Endothelial cell of umbilical vein (primary cell): ENCODE measurements around the gene NDUFA7. TPM values are rescaled to one million over a fixed set of nuclear protein-coding genes. Genes with fewer than 3 reads are reported as not detected.

Source experiments
- BruUV-seq: library from RNA; stranded (reverse); fragments of 400-500 nt; replicated peaks from 2 replicates; lab custom pipeline; 2021; lab: Mats Ljungman, UMichigan
- CTCF ChIA-PET: fragments of 300-600, 350-600 bp; sonication (Branson Sonifier 250); formaldehyde crosslinking; loops from one replicate; lab custom pipeline; 2021; ENCODE audit warnings: antibody characterized with exemption, inconsistent platforms; lab: Charles Lee
- POLR2A ChIA-PET: fragments of 300-600, 350-600 bp; sonication (Branson Sonifier 250); formaldehyde crosslinking; loops from one replicate; lab custom pipeline; 2021; ENCODE audit warnings: antibody characterized with exemption, inconsistent platforms; lab: Charles Lee
- DNase-seq: peaks from one replicate; pipeline ENCODE4 v3.0.0-alpha.2; 2011; ENCODE audit warnings: low read depth, low spot score
- FAIRE-seq: peaks from 2 replicates; lab custom pipeline; 2011; peaks lifted over from hg19 to GRCh38; lab: Jason Lieb, UNC
- H2AFZ ChIP-seq: 2 replicates; pipeline ENCODE4 v1.6.0; 2012; ENCODE audit warnings: low read depth, low read length, control low read depth, inconsistent platforms
- H3K27ac ChIP-seq: 2 replicates; pipeline ENCODE4 v1.5.1; 2011; ENCODE audit warnings: low read depth, mild to moderate bottlenecking, control low read depth, low read length, moderate library complexity; ENCODE audit not compliant: insufficient read depth
- H3K27me3 ChIP-seq, 2 experiments: 2 replicates each; pipeline versions ENCODE4 v1.6.0 to v1.6.1; 2011; ENCODE audit warnings: low read length in 2 of 2, mixed read lengths in 1 of 2; ENCODE audit not compliant: control insufficient read depth in 2 of 2, insufficient read depth in 2 of 2
- H3K36me3 ChIP-seq, 2 experiments: 2 replicates in 1 of 2; 3 replicates in 1 of 2; pipeline ENCODE4 v1.5.1; 2011; ENCODE audit warnings: low read length in 2 of 2, mild to moderate bottlenecking in 1 of 2, moderate library complexity in 1 of 2; ENCODE audit not compliant: control insufficient read depth in 2 of 2, insufficient read depth in 2 of 2; ENCODE audit errors: extremely low read depth in 1 of 2
- H3K4me1 ChIP-seq: 3 replicates; pipeline ENCODE4 v1.5.1; 2011; ENCODE audit warnings: mild to moderate bottlenecking, low read length; ENCODE audit not compliant: control insufficient read depth, insufficient read depth; ENCODE audit errors: extremely low read depth
- H3K4me2 ChIP-seq: 2 replicates; pipeline ENCODE4 v1.6.1; 2011; ENCODE audit warnings: low read length, control low read depth, mixed read lengths; ENCODE audit not compliant: insufficient read depth
- H3K4me3 ChIP-seq, 3 experiments: fragments of 200-600 bp in 1 of 3; sonication (generic), shearing (Covaris generic) in 1 of 3; replicated peaks in 1 of 3; 2 replicates each; pipeline ENCODE4 v1.5.1; 2011 to 2016; ENCODE audit warnings: control low read depth in 3 of 3, low read length in 3 of 3, mild to moderate bottlenecking in 2 of 3, inconsistent platforms in 1 of 3, low read depth in 1 of 3, moderate library complexity in 1 of 3; ENCODE audit not compliant: insufficient read depth in 1 of 3
- H3K79me2 ChIP-seq: 2 replicates; pipeline ENCODE4 v1.6.0; 2012; ENCODE audit warnings: low read length, inconsistent platforms; ENCODE audit not compliant: control insufficient read depth, insufficient read depth
- H3K9ac ChIP-seq: replicated peaks from 2 replicates; pipeline ENCODE3; 2011; ENCODE audit warnings: low read length, control low read depth; ENCODE audit not compliant: insufficient read depth; ENCODE audit errors: extremely low read depth
- H3K9me1 ChIP-seq: replicated peaks from 3 replicates; pipeline ENCODE4 v1.6.0; 2011; ENCODE audit warnings: mild to moderate bottlenecking, low read length; ENCODE audit not compliant: control insufficient read depth, insufficient read depth; ENCODE audit errors: extremely low read depth
- H3K9me3 ChIP-seq: replicated peaks from 2 replicates; pipeline ENCODE4 v1.5.1; 2012; ENCODE audit warnings: low read length, inconsistent platforms; ENCODE audit not compliant: control insufficient read depth, insufficient read depth
- H4K20me1 ChIP-seq: replicated peaks from 2 replicates; pipeline ENCODE3; 2011; ENCODE audit warnings: mild to moderate bottlenecking, low read length; ENCODE audit not compliant: control insufficient read depth, insufficient read depth; ENCODE audit errors: extremely low read depth
- EZH2 ChIP-seq: IDR thresholded peaks from 2 replicates; pipeline ENCODE4 v1.6.1; 2012; ENCODE audit warnings: borderline replicate concordance, low read depth, mild to moderate bottlenecking, moderate library complexity, low read length, inconsistent platforms; ENCODE audit not compliant: severe bottlenecking
- FOS ChIP-seq: IDR thresholded peaks from 2 replicates; pipeline ENCODE4 v1.6.1; 2011; ENCODE audit warnings: mild to moderate bottlenecking, low read length, moderate library complexity, borderline replicate concordance; ENCODE audit not compliant: insufficient read depth
- JUN ChIP-seq: IDR thresholded peaks from 2 replicates; pipeline ENCODE4 v1.6.1; 2011; ENCODE audit warnings: borderline replicate concordance, low read depth; ENCODE audit not compliant: insufficient read length, insufficient read depth
- MYC ChIP-seq: IDR thresholded peaks from one replicate; pipeline ENCODE4 v1.6.1; 2011; ENCODE audit warnings: mild to moderate bottlenecking, low read depth, low read length
- POLR2A ChIP-seq: IDR thresholded peaks from 2 replicates; pipeline ENCODE4 v1.6.1; 2012; ENCODE audit warnings: low read depth, mild to moderate bottlenecking, control low read depth, low read length
- POLR2AphosphoS5 ChIP-seq: IDR thresholded peaks from 2 replicates; pipeline ENCODE4 v1.6.1; 2012; ENCODE audit warnings: low read depth, mild to moderate bottlenecking, control low read depth, low read length, moderate library complexity; ENCODE audit not compliant: insufficient read depth
- dilution Hi-C: fragments of 300-500 bp; cut with MboI; formaldehyde crosslinking; loops from one replicate; pipeline ENCODE4 v1.15.0; 2019; ENCODE audit warnings: low sequenced_read_pairs; ENCODE audit not compliant: extremely low pct_ligation_motif_present
- intact Hi-C: fragments of 100-400 bp; cut with micrococcal nuclease; formaldehyde crosslinking; loops from one replicate; pipeline ENCODE4 v1.10.0; 2022
- polyA plus RNA-seq, 4 experiments: library from polyadenylated mRNA; depleted of rRNA in 3 of 4; stranded (reverse) in 3 of 4; unstranded in 1 of 4; fragments of >200 nt; gene quantifications; 2 replicates each; pipeline versions ENCODE4 v1.2.1 to v1.2.3, GENCODE V29; 2011 to 2012; ENCODE audit warnings: missing spikeins in 1 of 4
- total RNA-seq: library from RNA; stranded (reverse); gene quantifications from 2 replicates; pipeline ENCODE4 v1.2.3, GENCODE V29; 2021
- TF ChIP-seq, protein P1 (sequence below), 2 donors: IDR thresholded peaks; 1 replicate in 1 of 2; 2 replicates in 1 of 2; pipeline ENCODE4 v1.5.1; 2011; ENCODE audit warnings: low read length in 2 of 2, mild to moderate bottlenecking in 2 of 2, moderate library complexity in 2 of 2, control low read depth in 1 of 2, inconsistent platforms in 1 of 2, low read depth in 1 of 2; ENCODE audit not compliant: insufficient read depth in 1 of 2; ENCODE audit errors: extremely low read depth in 1 of 2

NDUFA7 gene
- total and polyA plus RNA-seq, 2 donors (not counting 3 experiments of a cell fraction or from before 2014, with no cell fraction given) = 60.2 to 169 TPM

GRCh38 chr19:8363803-8364771 lies 42.9 kb upstream of the NDUFA7 start, which contains the start of gene ANGPTL4:
TSS of gene ANGPTL4 (plus strand) at chr19:8364155. CDS start at chr19:8364322, 167 bp downstream.
- H2AFZ ChIP-seq = peak within 1 kb of the TSS; percentile 76
- TF ChIP-seq POLR2AphosphoS5 = peak; percentile 72
- no peak for TF ChIP-seq JUN
- no peak for TF ChIP-seq EZH2
- peak; percentile 97 for TF ChIP-seq POLR2A
- TF ChIP-seq MYC = no peak
- TF ChIP-seq, protein P1, sequence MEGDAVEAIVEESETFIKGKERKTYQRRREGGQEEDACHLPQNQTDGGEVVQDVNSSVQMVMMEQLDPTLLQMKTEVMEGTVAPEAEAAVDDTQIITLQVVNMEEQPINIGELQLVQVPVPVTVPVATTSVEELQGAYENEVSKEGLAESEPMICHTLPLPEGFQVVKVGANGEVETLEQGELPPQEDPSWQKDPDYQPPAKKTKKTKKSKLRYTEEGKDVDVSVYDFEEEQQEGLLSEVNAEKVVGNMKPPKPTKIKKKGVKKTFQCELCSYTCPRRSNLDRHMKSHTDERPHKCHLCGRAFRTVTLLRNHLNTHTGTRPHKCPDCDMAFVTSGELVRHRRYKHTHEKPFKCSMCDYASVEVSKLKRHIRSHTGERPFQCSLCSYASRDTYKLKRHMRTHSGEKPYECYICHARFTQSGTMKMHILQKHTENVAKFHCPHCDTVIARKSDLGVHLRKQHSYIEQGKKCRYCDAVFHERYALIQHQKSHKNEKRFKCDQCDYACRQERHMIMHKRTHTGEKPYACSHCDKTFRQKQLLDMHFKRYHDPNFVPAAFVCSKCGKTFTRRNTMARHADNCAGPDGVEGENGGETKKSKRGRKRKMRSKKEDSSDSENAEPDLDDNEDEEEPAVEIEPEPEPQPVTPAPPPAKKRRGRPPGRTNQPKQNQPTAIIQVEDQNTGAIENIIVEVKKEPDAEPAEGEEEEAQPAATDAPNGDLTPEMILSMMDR (IDR thresholded peaks at IDR 0.05; ENCODE audit: extremely low read depth in 1 of 2, insufficient read depth in 1 of 2, low read depth in 1 of 2, low read length in 2 of 2) = peak; percentile 25 to 42
- TF ChIP-seq FOS = no peak
- peak within 1 kb of the TSS; percentile 29 for H3K9ac ChIP-seq
- no peaks in the 10 kb centered on the region for H3K79me2 ChIP-seq
- H3K4me1 ChIP-seq = peaks cover 34% of the 10 kb centered on the region
- H3K4me2 ChIP-seq = peak within 1 kb of the TSS; percentile 78
- peak; percentile 68 for DNase-seq
- intact Hi-C loops = loop anchor here (2.0 kb wide), 1 partner anchor 81 kb away; the partner anchor contains the start of gene HNRNPM
- POLR2A ChIA-PET = interaction anchor here (1.0 kb wide), 1 partner anchor 9 kb away, joined by 4 read pairs; no protein-coding TSS in a partner anchor
- peak; percentile 73 for FAIRE-seq
- H3K9me1 ChIP-seq = no peaks in the 10 kb centered on the region
- no peaks in the 10 kb centered on the region for H3K9me3 ChIP-seq
- no peaks in the 10 kb centered on the region for H3K27me3 ChIP-seq
- BruUV-seq = TSS peak; percentile 79
- H3K4me3 ChIP-seq = peak within 1 kb of the TSS; percentile 32 to 51 (median 51)
- CTCF ChIA-PET = interaction anchor here (1.1 to 3.5 kb wide), 8 partner anchors 10 to 150 kb away, joined by 3 to 36 read pairs (median 4); partner anchors contain the start of genes RAB11B and ZNF414
- H3K36me3 ChIP-seq = no peaks in the 10 kb centered on the region
- dilution Hi-C loops = no loop called here
- H3K27ac ChIP-seq = peak within 1 kb of the TSS; percentile 68
- H4K20me1 ChIP-seq = no peaks in the 10 kb centered on the region
